Hepatocyte (in vitro differentiated cells): ENCODE measurements around the gene GNG11. TPM values are rescaled to one million over a fixed set of nuclear protein-coding genes. Genes with fewer than 3 reads are reported as not detected.
"Not testable (repeated sequence)": the region's sequence is repeated elsewhere in the genome, so short reads cannot be mapped to it uniquely, and the experiment has no call there.

Experiments used
- DNase-seq: peaks from one replicate; pipeline ENCODE4 v3.0.0-alpha.2; 2016; ENCODE audit warnings: low spot score
- H2AFZ ChIP-seq: fragments of 200-600 bp; sonication (generic); 2 replicates; pipeline ENCODE4 v1.6.0; 2016; ENCODE audit warnings: antibody characterized with exemption, mild to moderate bottlenecking
- H3K27ac ChIP-seq: fragments of 200-600 bp; sonication (generic); 2 replicates; pipeline ENCODE4 v1.5.1; 2016; ENCODE audit warnings: mild to moderate bottlenecking
- H3K27me3 ChIP-seq: fragments of 200-600 bp; sonication (generic); 2 replicates; pipeline ENCODE4 v1.6.1; 2016
- H3K36me3 ChIP-seq: fragments of 200-600 bp; sonication (generic); replicated peaks from 2 replicates; pipeline ENCODE4 v1.5.1; 2016; ENCODE audit warnings: low read depth; ENCODE audit not compliant: insufficient read depth
- H3K4me1 ChIP-seq: fragments of 200-600 bp; sonication (generic); 2 replicates; pipeline ENCODE4 v1.5.1; 2016; ENCODE audit warnings: mild to moderate bottlenecking, moderate library complexity; ENCODE audit not compliant: insufficient read depth
- H3K4me2 ChIP-seq: fragments of 200-600 bp; sonication (generic); 2 replicates; pipeline ENCODE4 v1.6.0; 2016
- H3K4me3 ChIP-seq: fragments of 200-600 bp; sonication (generic); 2 replicates; pipeline ENCODE4 v1.5.1; 2016; ENCODE audit warnings: mild to moderate bottlenecking
- H3K79me2 ChIP-seq: fragments of 200-600 bp; sonication (generic); 2 replicates; pipeline ENCODE4 v1.6.0; 2017; ENCODE audit warnings: mild to moderate bottlenecking
- H3K9me2 ChIP-seq: fragments of 200-600 bp; sonication (generic); replicated peaks from 2 replicates; pipeline ENCODE4 v1.6.0; 2017; ENCODE audit warnings: mild to moderate bottlenecking; ENCODE audit not compliant: insufficient read depth
- H3K9me3 ChIP-seq: fragments of 200-600 bp; sonication (generic); 2 replicates; pipeline ENCODE4 v1.5.1; 2016; ENCODE audit warnings: low read depth, mild to moderate bottlenecking
- H4K20me1 ChIP-seq: fragments of 200-600 bp; sonication (generic); 2 replicates; pipeline ENCODE4 v1.6.0; 2016; ENCODE audit warnings: mild to moderate bottlenecking; ENCODE audit not compliant: insufficient read depth, poor library complexity, severe bottlenecking
- EZH2 ChIP-seq: fragments of 200-600 bp; sonication (generic); IDR thresholded peaks from 2 replicates; pipeline ENCODE4 v1.6.1; 2016; ENCODE audit warnings: antibody characterized with exemption, mild to moderate bottlenecking, borderline replicate concordance
- EZH2phosphoT487 ChIP-seq: fragments of 200-600 bp; sonication (generic); IDR thresholded peaks from one replicate; pipeline ENCODE4 v1.6.1; 2018; ENCODE audit warnings: antibody characterized with exemption, mild to moderate bottlenecking, low read depth, moderate library complexity; ENCODE audit not compliant: unreplicated experiment, severe bottlenecking
- WGBS: methylation state at CpG from one replicate; pipeline ENCODE4 v1.1.6; 2016; ENCODE audit warnings: low lambda C conversion rate; ENCODE audit errors: missing lambda C conversion rate; 5-methylcytosine and 5-hydroxymethylcytosine counted together
- polyA plus RNA-seq: library from polyadenylated mRNA; unstranded; fragments of >200 nt; fragmentation: Nextera tagmentation; extraction: Ambion mirVana; gene quantifications from 2 replicates; pipeline ENCODE4 v1.2.1, GENCODE V29; 2016
- total RNA-seq: library from RNA; depleted of rRNA; stranded (reverse); fragments of >200 nt; gene quantifications from 2 replicates; pipeline ENCODE4 v1.2.3, GENCODE V29; 2014
- TF ChIP-seq, protein P1 (sequence below): fragments of 200-600 bp; sonication (generic); IDR thresholded peaks from 2 replicates; pipeline ENCODE4 v1.5.1; 2016; ENCODE audit warnings: antibody characterized with exemption, mild to moderate bottlenecking; ENCODE audit not compliant: poor library complexity

The GNG11 gene
- total and polyA plus RNA-seq, 2 experiments from 2014 or later = 11.2 to 18.0 TPM

DNA sequence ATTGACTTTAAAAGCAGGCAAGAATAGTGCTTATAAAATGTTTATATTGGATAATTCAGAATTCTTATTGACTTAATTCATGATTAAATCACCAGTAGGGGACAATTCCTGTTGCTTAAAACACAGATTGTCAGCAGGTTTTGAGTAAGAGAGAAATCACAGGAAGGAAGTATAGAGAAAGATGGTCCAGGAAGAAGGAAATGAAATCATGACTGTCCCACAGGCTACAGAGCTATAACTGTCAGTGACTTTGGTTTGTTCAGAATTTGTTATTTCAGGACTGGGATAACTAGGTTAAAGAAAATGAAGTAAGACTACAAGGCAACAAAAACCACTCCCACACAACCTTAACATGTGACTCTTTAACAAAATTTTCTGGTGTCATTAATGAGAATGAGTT, 8.3 kb upstream of the GNG11 start:
- H3K9me3 ChIP-seq = no peaks in the 10 kb centered on the region
- no peak for DNase-seq
- no peaks in the 10 kb centered on the region for H3K27me3 ChIP-seq
- H3K79me2 ChIP-seq = no peaks in the 10 kb centered on the region
- H3K9me2 ChIP-seq = no peaks in the 10 kb centered on the region
- no peaks in the 10 kb centered on the region for H3K36me3 ChIP-seq
- no peak overlapping the region for H3K4me3 ChIP-seq
- H3K4me2 ChIP-seq = no peak overlapping the region
- peak overlapping the region; percentile 4 for H3K27ac ChIP-seq
- H3K4me1 ChIP-seq = no peaks in the 10 kb centered on the region
- no peaks in the 10 kb centered on the region for H4K20me1 ChIP-seq
- H2AFZ ChIP-seq = no peak overlapping the region
- TF ChIP-seq EZH2phosphoT487 (no peak), EZH2 (no peak)
- TF ChIP-seq, protein P1, sequence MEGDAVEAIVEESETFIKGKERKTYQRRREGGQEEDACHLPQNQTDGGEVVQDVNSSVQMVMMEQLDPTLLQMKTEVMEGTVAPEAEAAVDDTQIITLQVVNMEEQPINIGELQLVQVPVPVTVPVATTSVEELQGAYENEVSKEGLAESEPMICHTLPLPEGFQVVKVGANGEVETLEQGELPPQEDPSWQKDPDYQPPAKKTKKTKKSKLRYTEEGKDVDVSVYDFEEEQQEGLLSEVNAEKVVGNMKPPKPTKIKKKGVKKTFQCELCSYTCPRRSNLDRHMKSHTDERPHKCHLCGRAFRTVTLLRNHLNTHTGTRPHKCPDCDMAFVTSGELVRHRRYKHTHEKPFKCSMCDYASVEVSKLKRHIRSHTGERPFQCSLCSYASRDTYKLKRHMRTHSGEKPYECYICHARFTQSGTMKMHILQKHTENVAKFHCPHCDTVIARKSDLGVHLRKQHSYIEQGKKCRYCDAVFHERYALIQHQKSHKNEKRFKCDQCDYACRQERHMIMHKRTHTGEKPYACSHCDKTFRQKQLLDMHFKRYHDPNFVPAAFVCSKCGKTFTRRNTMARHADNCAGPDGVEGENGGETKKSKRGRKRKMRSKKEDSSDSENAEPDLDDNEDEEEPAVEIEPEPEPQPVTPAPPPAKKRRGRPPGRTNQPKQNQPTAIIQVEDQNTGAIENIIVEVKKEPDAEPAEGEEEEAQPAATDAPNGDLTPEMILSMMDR = no peak

DNA sequence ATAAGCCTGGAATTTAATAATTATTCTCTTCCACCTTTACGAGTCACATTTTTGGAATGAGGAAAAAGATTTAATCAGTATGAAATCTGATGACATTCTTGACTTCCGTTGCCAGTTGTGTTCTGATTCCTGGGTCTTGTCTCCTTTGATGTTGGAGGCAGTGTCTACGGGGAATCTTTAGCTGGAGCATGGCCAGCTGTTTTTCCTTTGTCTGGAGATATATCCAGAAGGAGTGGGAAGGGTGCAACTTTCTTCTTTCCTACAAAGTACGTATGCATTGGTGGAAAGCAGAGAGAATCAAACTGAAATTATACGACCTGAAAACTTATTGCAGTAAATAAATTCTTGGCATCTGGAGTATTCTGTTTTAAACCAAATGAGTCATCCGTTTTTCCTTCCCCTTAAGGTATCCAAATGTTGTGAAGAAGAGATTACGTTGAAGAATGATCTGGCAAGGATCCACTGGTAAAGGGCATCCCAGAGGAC, 6.9 kb upstream of the GNG11 start:
- Histone ChIP-seq H2AFZ (no peak overlapping the region), H3K4me3 (no peak overlapping the region), H3K9me3 (no peaks in the 10 kb centered on the region), H4K20me1 (no peaks in the 10 kb centered on the region), H3K27ac (no peak overlapping the region), H3K4me1 (no peaks in the 10 kb centered on the region), H3K4me2 (no peak overlapping the region), H3K79me2 (no peaks in the 10 kb centered on the region), H3K27me3 (no peaks in the 10 kb centered on the region), H3K36me3 (no peaks in the 10 kb centered on the region), H3K9me2 (no peaks in the 10 kb centered on the region)
- TF ChIP-seq EZH2phosphoT487 (no peak), EZH2 (no peak)
- TF ChIP-seq, protein P1 = no peak
- no peak for DNase-seq
- 55% methylated on average over 7 of the region's 7 CpGs for WGBS

DNA sequence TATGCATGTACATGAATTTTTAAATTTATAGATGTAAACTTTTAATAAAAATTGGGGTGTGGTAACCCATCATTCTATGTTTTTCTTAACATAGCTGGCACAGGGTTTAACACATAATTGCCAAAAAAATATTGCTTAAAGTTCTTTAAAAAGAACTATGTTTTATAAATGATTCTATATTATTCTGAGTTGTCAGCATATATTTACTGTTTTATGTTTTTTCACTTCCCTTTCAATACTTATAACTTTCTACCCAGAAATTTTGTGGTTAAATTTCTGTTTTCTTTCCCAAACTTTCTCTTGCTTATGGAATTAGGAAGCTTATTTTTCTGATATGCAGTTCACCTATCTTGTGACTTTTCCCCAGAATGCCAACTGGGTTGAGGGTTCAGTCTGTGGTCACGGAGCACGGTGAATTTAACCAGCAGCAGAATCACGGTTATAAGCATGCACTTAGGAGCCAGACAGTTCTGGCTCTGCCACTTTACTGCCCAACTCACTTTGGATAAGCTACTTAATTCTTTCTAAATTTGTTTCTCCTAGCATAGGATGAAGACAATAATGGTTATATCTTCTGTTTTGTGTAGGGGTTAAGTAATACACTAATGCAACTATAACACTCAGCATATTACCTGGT, 6.2 kb upstream of the GNG11 start:
- WGBS = 64% methylated on average over 3 of the region's 3 CpGs
- H3K27me3 ChIP-seq, H2AFZ ChIP-seq, H3K36me3 ChIP-seq, H3K4me1 ChIP-seq, H3K9me2 ChIP-seq, H3K27ac ChIP-seq, H3K9me3 ChIP-seq, H3K4me2 ChIP-seq, H4K20me1 ChIP-seq, H3K79me2 ChIP-seq, H3K4me3 ChIP-seq, DNase-seq: not testable (repeated sequence)

DNA sequence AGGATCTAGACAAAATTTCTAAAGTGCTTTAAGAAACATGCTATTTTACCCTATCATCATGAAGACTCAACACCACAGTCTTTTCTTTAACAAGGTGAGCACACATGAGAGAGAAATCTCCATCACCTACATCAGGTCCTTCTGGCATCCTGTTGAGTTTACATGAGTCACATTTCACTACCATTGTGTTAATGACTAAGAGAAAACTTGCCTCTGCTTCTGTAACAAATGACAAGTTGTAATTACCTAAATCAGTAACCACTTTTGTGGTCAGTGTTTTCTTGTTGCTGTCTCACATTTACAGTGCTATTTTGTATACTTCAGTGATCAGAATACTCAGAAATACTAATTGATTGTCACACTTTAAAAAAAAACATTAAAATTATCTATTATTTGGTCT, 5.6 kb upstream of the GNG11 start:
- not testable (repeated sequence) for H3K9me2 ChIP-seq, H2AFZ ChIP-seq, DNase-seq, H3K27me3 ChIP-seq, H3K4me3 ChIP-seq, H4K20me1 ChIP-seq, H3K9me3 ChIP-seq, H3K79me2 ChIP-seq, H3K27ac ChIP-seq, H3K4me1 ChIP-seq, H3K36me3 ChIP-seq, H3K4me2 ChIP-seq

DNA sequence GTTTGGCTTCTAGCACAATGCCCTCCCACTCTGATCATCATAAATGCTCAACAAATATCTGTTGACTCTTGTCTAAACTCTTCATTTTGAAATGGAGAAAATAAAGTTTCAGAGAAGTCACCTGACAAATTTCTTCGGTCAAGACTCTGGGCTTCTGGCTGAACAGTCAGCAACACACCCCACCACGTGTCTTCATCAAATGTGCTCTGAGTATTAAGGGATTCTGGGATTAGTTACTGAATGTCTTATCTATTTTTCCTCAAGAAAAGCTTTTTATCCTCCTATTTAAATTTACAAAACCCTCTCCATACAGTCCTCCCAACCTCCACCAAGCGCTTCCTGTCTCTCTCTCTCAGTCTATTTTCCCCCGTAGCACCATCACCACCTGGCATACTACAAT, 5.2 kb upstream of the GNG11 start:
- 57% methylated on average over 4 of the region's 4 CpGs for WGBS
- not testable (repeated sequence) for H3K36me3 ChIP-seq, H3K27ac ChIP-seq, H3K4me3 ChIP-seq, H3K79me2 ChIP-seq, H2AFZ ChIP-seq, H3K27me3 ChIP-seq, H3K4me1 ChIP-seq, H3K4me2 ChIP-seq, DNase-seq, H3K9me3 ChIP-seq, H4K20me1 ChIP-seq, H3K9me2 ChIP-seq
